Natural killer cell treated with Interleukin-12 subunit alpha and Interleukin-12 subunit beta and Interleukin-15 and Interleukin-18, amount 100 ng/mL, for 72 hours (primary cell): ENCODE measurements around the gene IL10RB. TPM values are rescaled to one million over a fixed set of nuclear protein-coding genes. Genes with fewer than 3 reads are reported as not detected.

Experiments
- ATAC-seq, 2 donors: fragments of 150-1000 bp; cut with Tn5 transposase in 1 of 2; sonication (Bioruptor Pico), chemical (Tn5 transposase) in 1 of 2; 2 replicates each; pipeline ENCODE4 v1.10.0; 2021
- DNase-seq: peaks from one replicate; pipeline ENCODE4 v3.0.0; 2022; ENCODE audit warnings: low spot score
- H3K27ac Mint-ChIP-seq, 2 donors: 1 replicate in 1 of 2; 2 replicates in 1 of 2; pipeline ENCODE4 v1.8.0; 2022; ENCODE audit warnings: mixed read lengths in 2 of 2, mild to moderate bottlenecking in 1 of 2, moderate library complexity in 1 of 2
- H3K27me3 Mint-ChIP-seq, 2 donors: 1 replicate in 1 of 2; 2 replicates in 1 of 2; pipeline ENCODE4 v1.8.0; 2022; ENCODE audit warnings: mixed read lengths in 2 of 2
- H3K36me3 Mint-ChIP-seq: one replicate; pipeline ENCODE4 v1.8.0; 2022; ENCODE audit warnings: mixed read lengths
- H3K4me1 Mint-ChIP-seq, 2 donors: 1 replicate in 1 of 2; 2 replicates in 1 of 2; pipeline ENCODE4 v1.8.0; 2022; ENCODE audit warnings: low read depth in 2 of 2, mixed read lengths in 2 of 2, mild to moderate bottlenecking in 1 of 2
- H3K4me3 Mint-ChIP-seq: one replicate; pipeline ENCODE4 v1.8.0; 2022; ENCODE audit warnings: mixed read lengths
- H3K9me3 Mint-ChIP-seq: 2 replicates; pipeline ENCODE4 v1.8.0; 2022; ENCODE audit warnings: mixed read lengths
- total RNA-seq, 2 donors: library from RNA; stranded (reverse); gene quantifications; one replicate each; pipeline ENCODE4 v1.2.3, GENCODE V29; 2022

The IL10RB gene
- total RNA-seq, 2 donors from 2014 or later = 19.9 to 22.2 TPM

GRCh38 chr21:33264561-33264960 is 1.6 kb upstream of the IL10RB start:
- ATAC-seq = no peak
- H3K36me3 Mint-ChIP-seq = no peaks in the 10 kb centered on the region
- no peak overlapping the region for H3K4me3 Mint-ChIP-seq

GRCh38 chr21:33265664-33266049 is 510 bp upstream of the IL10RB start:
- no peak for DNase-seq
- no peaks in the 10 kb centered on the region for H3K9me3 Mint-ChIP-seq
- peaks cover 43 to 46% of the 10 kb centered on the region in 2 donors for H3K4me1 Mint-ChIP-seq
- H3K36me3 Mint-ChIP-seq = no peaks in the 10 kb centered on the region
- ATAC-seq = peak in 1 of 2 donors; percentile 41
- H3K4me3 Mint-ChIP-seq = peak overlapping the region; percentile 93
- H3K27ac Mint-ChIP-seq = peak overlapping the region; percentile 66 to 90
- no peaks in the 10 kb centered on the region for H3K27me3 Mint-ChIP-seq

More at GRCh38 chr21:33264561-33264960, 1.6 kb upstream of the IL10RB start:
- no peaks in the 10 kb centered on the region for H3K27me3 Mint-ChIP-seq
- peaks cover 45 to 47% of the 10 kb centered on the region in 2 donors for H3K4me1 Mint-ChIP-seq
- no peaks in the 10 kb centered on the region for H3K9me3 Mint-ChIP-seq
- DNase-seq = no peak
- H3K27ac Mint-ChIP-seq = no peak overlapping the region

- H3K27ac Mint-ChIP-seq = peak overlapping the region; percentile 68 to 92
- H3K9me3 Mint-ChIP-seq = no peaks in the 10 kb centered on the region
- peak overlapping the region; percentile 93 for H3K4me3 Mint-ChIP-seq
- H3K36me3 Mint-ChIP-seq = no peaks in the 10 kb centered on the region
- DNase-seq (no peak), ATAC-seq (peak; percentile 53 to 62)
- H3K27me3 Mint-ChIP-seq = no peaks in the 10 kb centered on the region
- H3K4me1 Mint-ChIP-seq = peaks cover 49 to 51% of the 10 kb centered on the region in 2 donors
Observed at GRCh38 chr21:33266789-33267135, 595 bp downstream of the IL10RB start.

GRCh38 chr21:33267250-33267649 is 1.1 kb downstream of the IL10RB start:
- peak overlapping the region; percentile 68 to 92 for H3K27ac Mint-ChIP-seq
- no peaks in the 10 kb centered on the region for H3K36me3 Mint-ChIP-seq
- peaks cover 46 to 53% of the 10 kb centered on the region in 2 donors for H3K4me1 Mint-ChIP-seq
- no peaks in the 10 kb centered on the region for H3K27me3 Mint-ChIP-seq
- peak overlapping the region; percentile 93 for H3K4me3 Mint-ChIP-seq
- DNase-seq (no peak), ATAC-seq (no peak)
- H3K9me3 Mint-ChIP-seq = no peaks in the 10 kb centered on the region

- Mint-ChIP-seq H3K4me1 (peaks cover 50 to 58% of the 10 kb centered on the region in 2 donors), H3K27me3 (no peaks in the 10 kb centered on the region), H3K27ac (peak overlapping the region; percentile 68 to 92), H3K36me3 (no peaks in the 10 kb centered on the region), H3K9me3 (no peaks in the 10 kb centered on the region), H3K4me3 (peak overlapping the region; percentile 93)
- no peak for DNase-seq
- no peak for ATAC-seq
Observed at GRCh38 chr21:33268393-33268736, 2.2 kb downstream of the IL10RB start.

GRCh38 chr21:33268737-33269441 is 2.7 kb downstream of the IL10RB start:
- Mint-ChIP-seq H3K27ac (peak overlapping the region in 1 of 2 donors; percentile 92), H3K27me3 (no peaks in the 10 kb centered on the region), H3K4me3 (peak overlapping the region; percentile 93), H3K9me3 (no peaks in the 10 kb centered on the region), H3K4me1 (peaks cover 49 to 58% of the 10 kb centered on the region in 2 donors), H3K36me3 (no peaks in the 10 kb centered on the region)
- ATAC-seq = no peak
- no peak for DNase-seq

- H3K4me3 Mint-ChIP-seq = no peak overlapping the region
- H3K4me1 Mint-ChIP-seq = peaks cover 39 to 49% of the 10 kb centered on the region in 2 donors
- no peak for ATAC-seq
- no peaks in the 10 kb centered on the region for H3K27me3 Mint-ChIP-seq
- no peaks in the 10 kb centered on the region for H3K9me3 Mint-ChIP-seq
- no peak overlapping the region for H3K27ac Mint-ChIP-seq
- no peaks in the 10 kb centered on the region for H3K36me3 Mint-ChIP-seq
- DNase-seq = no peak
Observed at GRCh38 chr21:33270986-33271385, 4.8 kb downstream of the IL10RB start.

- H3K9me3 Mint-ChIP-seq = no peaks in the 10 kb centered on the region
- H3K4me1 Mint-ChIP-seq = peaks cover 30 to 34% of the 10 kb centered on the region in 2 donors
- no peak overlapping the region for H3K27ac Mint-ChIP-seq
- H3K4me3 Mint-ChIP-seq = no peak overlapping the region
- peaks cover 7% of the 10 kb centered on the region for H3K36me3 Mint-ChIP-seq
- no peak for DNase-seq
- ATAC-seq = no peak
- no peaks in the 10 kb centered on the region for H3K27me3 Mint-ChIP-seq
Observed at GRCh38 chr21:33273044-33273443, 6.9 kb downstream of the IL10RB start.

GRCh38 chr21:33278721-33279120 is 12.6 kb downstream of the IL10RB start:
- DNase-seq (no peak), ATAC-seq (no peak)
- H3K27ac Mint-ChIP-seq = no peak overlapping the region
- H3K36me3 Mint-ChIP-seq = peaks cover 20% of the 10 kb centered on the region
- no peaks in the 10 kb centered on the region for H3K27me3 Mint-ChIP-seq
- no peaks in the 10 kb centered on the region for H3K9me3 Mint-ChIP-seq
- no peak overlapping the region for H3K4me3 Mint-ChIP-seq
- H3K4me1 Mint-ChIP-seq = peaks cover 0 to 8% of the 10 kb centered on the region in 2 donors

GRCh38 chr21:33279330-33279820 is 13.2 kb downstream of the IL10RB start:
- Mint-ChIP-seq H3K9me3 (no peaks in the 10 kb centered on the region), H3K4me3 (no peak overlapping the region)

GRCh38 chr21:33281096-33281652 is 15.0 kb downstream of the IL10RB start:
- peaks cover 0 to 7% of the 10 kb centered on the region in 2 donors for H3K4me1 Mint-ChIP-seq
- H3K27ac Mint-ChIP-seq = no peak overlapping the region
- no peak overlapping the region for H3K4me3 Mint-ChIP-seq
- H3K36me3 Mint-ChIP-seq = peaks cover 33% of the 10 kb centered on the region
- no peaks in the 10 kb centered on the region for H3K9me3 Mint-ChIP-seq
- ATAC-seq (no peak), DNase-seq (no peak)
- no peaks in the 10 kb centered on the region for H3K27me3 Mint-ChIP-seq

More at GRCh38 chr21:33279330-33279820, 13.2 kb downstream of the IL10RB start:
- ATAC-seq (no peak), DNase-seq (no peak)
- Mint-ChIP-seq H3K36me3 (peaks cover 24% of the 10 kb centered on the region), H3K27ac (no peak overlapping the region), H3K4me1 (peaks cover 0 to 6% of the 10 kb centered on the region in 2 donors), H3K27me3 (no peaks in the 10 kb centered on the region)

- no peak overlapping the region for H3K4me3 Mint-ChIP-seq
- H3K4me1 Mint-ChIP-seq = peaks cover 0 to 5% of the 10 kb centered on the region in 2 donors
- no peaks in the 10 kb centered on the region for H3K9me3 Mint-ChIP-seq
- ATAC-seq = no peak
- peaks cover 29% of the 10 kb centered on the region for H3K36me3 Mint-ChIP-seq
- H3K27ac Mint-ChIP-seq = no peak overlapping the region
- DNase-seq = no peak
- no peaks in the 10 kb centered on the region for H3K27me3 Mint-ChIP-seq
Observed at GRCh38 chr21:33283203-33283602, 17.0 kb downstream of the IL10RB start.

GRCh38 chr21:33286076-33286475 is 19.9 kb downstream of the IL10RB start:
- H3K27me3 Mint-ChIP-seq = no peaks in the 10 kb centered on the region
- no peaks in the 10 kb centered on the region for H3K9me3 Mint-ChIP-seq
- no peak overlapping the region for H3K4me3 Mint-ChIP-seq
- DNase-seq (no peak), ATAC-seq (no peak)
- H3K27ac Mint-ChIP-seq = peak overlapping the region in 1 of 2 donors; percentile 57
- H3K36me3 Mint-ChIP-seq = peaks cover 22% of the 10 kb centered on the region
- peaks cover 0 to 5% of the 10 kb centered on the region in 2 donors for H3K4me1 Mint-ChIP-seq

- H3K4me3 Mint-ChIP-seq = no peak overlapping the region
- no peaks in the 10 kb centered on the region for H3K9me3 Mint-ChIP-seq
- H3K36me3 Mint-ChIP-seq = peaks cover 22% of the 10 kb centered on the region
- peak overlapping the region in 1 of 2 donors; percentile 35 for H3K27ac Mint-ChIP-seq
- H3K4me1 Mint-ChIP-seq = peaks cover 0 to 5% of the 10 kb centered on the region in 2 donors
- DNase-seq (no peak), ATAC-seq (no peak)
- no peaks in the 10 kb centered on the region for H3K27me3 Mint-ChIP-seq
Observed at GRCh38 chr21:33286600-33287456, 20.7 kb downstream of the IL10RB start.
